Measurements from ENCODE around the gene MYL3. TPM values are rescaled to one million over a fixed set of nuclear protein-coding genes. Genes with fewer than 3 reads are reported as not detected.

MYL3 gene
- total RNA-seq, 1 donor from 2014 or later, result 2.9 TPM

GRCh38 chr3:46865546-46865945, 2.3 kb upstream of the MYL3 start:
- DNase-seq (ENCODE audit: low spot score), result no peak

DNA sequence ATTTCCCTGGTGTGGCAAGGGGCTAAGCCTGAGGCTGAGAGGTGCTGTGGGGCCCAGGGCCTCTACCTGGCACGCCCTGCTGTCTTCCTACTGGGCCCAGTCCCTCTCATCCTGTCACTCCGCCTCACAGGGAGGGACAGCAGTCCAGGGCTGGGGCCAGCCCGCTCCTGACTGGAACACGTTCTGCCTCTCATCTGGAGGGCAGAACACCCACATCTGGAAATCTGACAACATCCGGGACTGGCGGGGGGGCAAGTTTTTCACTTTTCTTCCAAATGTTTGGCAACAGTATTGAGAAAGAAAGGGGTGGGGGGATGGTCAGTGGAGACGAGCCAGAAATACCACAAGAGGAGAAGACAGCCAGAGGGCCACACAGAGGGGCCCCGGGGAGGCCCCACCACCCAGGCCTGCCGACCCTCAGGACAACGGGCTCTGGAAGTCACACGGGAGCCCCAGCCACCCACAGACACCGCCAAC, 1.8 kb upstream of the MYL3 start:
- peak; percentile 84 for DNase-seq (ENCODE audit: low spot score)

GRCh38 chr3:46864061-46864881, 1.0 kb upstream of the MYL3 start:
- peak; percentile 39 for DNase-seq (ENCODE audit: low spot score)

GRCh38 chr3:46862369-46863025, 747 bp downstream of the MYL3 start:
- no peak for DNase-seq (ENCODE audit: low spot score)

GRCh38 chr3:46861605-46862368, 1.5 kb downstream of the MYL3 start:
- DNase-seq (ENCODE audit: low spot score), result no peak

GRCh38 chr3:46860810-46861604, 2.2 kb downstream of the MYL3 start:
- DNase-seq (ENCODE audit: low spot score), result no peak

- no peak for DNase-seq (ENCODE audit: low spot score)
These were observed 3.0 kb downstream of the MYL3 start for GRCh38 chr3:46860017-46860809.

- no peak for DNase-seq (ENCODE audit: low spot score)
These were observed 4.1 kb downstream of the MYL3 start for GRCh38 chr3:46859001-46859710.

DNA sequence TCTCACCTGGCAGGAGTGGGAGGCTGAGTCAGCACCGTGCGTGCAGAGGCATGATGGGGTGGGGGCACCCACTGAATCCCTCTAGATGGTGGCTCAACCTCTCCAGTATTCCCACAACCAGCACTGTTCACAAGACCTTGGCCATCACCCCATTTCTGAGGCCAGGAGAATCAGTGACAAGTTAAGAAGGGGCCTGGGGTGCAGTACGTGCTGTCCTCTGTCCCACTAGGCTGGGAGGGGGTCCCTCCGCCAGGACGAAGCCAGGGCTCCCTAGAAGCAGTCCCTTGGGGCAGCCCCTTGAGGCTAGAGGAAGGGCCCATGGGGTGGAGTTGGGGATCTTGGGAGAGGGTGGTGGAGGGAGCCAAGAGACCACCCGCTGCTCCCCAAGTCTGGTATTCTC, 4.8 kb downstream of the MYL3 start:
- DNase-seq (ENCODE audit: low spot score), result no peak

- DNase-seq (ENCODE audit: low spot score), result no peak
These were observed 5.5 kb downstream of the MYL3 start for GRCh38 chr3:46857485-46858341.

DNA sequence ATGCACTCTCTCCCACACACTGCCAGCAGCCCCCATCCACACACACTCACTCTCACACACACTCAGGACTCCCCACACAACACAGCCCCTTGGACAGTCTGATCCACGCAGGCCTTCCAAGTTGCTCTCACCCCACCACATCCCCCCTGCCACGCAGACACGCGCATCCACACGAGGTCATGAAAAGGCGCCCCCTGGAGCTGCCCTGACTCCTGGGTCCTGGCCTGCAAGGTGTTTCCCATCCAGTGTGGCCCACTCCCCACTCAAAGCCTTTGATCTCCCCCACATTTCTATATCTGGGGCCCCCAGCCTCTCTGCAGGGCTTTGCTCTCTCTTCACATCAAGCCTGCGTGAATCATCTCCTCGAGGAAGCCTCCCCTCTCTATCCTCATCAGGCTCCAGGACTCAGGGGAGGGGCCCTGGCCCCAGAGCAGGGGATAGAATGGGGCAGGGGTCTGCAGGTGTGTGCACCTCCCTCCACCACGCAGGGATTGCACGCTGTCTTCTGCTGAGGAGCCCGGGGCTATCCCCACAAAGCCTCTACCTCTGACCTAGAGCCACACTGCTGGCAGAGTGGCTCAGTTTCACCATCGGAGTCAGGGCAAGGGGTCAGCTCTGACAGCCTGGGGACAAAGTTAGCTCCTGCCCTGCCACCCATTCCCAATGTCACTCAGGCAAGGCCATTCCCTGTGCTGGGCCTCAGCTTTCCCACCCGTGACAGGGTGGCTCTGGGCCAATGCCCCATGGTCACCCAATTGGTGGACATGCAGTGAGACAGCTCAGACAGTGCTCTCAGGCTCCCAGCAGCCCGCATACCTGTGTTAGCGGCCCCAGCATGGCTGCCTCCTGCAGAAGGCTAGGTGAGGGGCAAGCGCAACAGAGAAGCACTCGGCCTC, 6.4 kb downstream of the MYL3 start:
- no peak for DNase-seq (ENCODE audit: low spot score)

DNA sequence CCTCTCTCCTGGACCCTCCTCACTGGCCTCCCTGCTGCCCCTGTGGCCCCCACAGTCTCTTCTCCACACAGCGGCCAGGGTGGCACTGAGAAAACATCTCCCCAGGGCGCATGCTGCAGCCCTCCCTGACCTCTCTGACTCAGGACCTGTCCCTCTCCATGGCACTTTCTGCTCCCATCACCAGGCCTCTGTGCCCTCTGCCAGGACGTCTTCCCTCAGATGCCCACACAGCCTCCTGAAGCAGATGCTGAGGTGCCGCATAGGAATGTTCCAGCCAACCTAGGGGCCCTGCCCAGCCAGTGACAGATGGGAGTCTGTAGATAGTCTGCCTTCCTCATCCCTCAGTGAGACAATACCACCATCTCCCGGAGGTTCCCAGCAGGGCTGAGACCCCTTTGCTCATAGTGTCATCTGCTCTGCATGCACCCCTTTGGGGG, 8.7 kb downstream of the MYL3 start:
- DNase-seq (ENCODE audit: low spot score), result no peak

- DNase-seq (ENCODE audit: low spot score), result no peak
These were observed 9.5 kb downstream of the MYL3 start for GRCh38 chr3:46853441-46854415.

GRCh38 chr3:46852839-46853355, 10.3 kb downstream of the MYL3 start:
- DNase-seq (ENCODE audit: low spot score), result no peak

DNA sequence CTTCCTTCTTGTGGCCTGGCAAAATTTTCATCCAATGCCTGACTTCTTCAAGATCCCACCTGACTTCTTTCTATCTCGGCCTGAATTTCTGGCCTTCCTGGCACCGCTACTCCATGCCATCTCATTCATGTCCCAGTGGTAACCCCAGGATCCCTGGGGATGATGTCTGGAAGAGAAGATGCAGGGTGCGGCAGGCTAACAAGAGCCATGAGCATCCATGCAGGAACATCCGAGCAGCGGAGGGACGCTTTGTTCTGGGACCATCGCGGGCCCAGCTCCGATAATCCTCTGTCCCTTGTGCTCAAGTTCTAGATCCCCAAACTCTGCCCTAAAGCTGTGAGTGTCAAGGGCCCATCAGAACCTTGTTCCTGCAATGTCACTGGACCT, 10.9 kb downstream of the MYL3 start:
- DNase-seq (ENCODE audit: low spot score), result no peak

All from umbilical cord (tissue), 2 donors.